GM12892 (cell line): ENCODE measurements around the gene UAP1.

Experiments
- POLR2A ChIP-seq: IDR thresholded peaks from 2 replicates; pipeline ENCODE4 v1.6.1; 2011; ENCODE audit warnings: low read depth, low read length, control low read depth
- POLR2AphosphoS5 ChIP-seq: IDR thresholded peaks from 2 replicates; pipeline ENCODE4 v1.6.1; 2011; ENCODE audit warnings: low read depth, low read length, control low read depth

GRCh38 chr1:162587347-162587746 is 25.8 kb downstream of the UAP1 start:
- TF ChIP-seq POLR2A (no peak), POLR2AphosphoS5 (no peak)
